ENCODE measurements around the gene COL9A1.

Gene COL9A1

GRCh38 chr6:70216767-70217166 is 86.1 kb downstream of the COL9A1 start:
- DNase-seq (ENCODE audit: extremely low spot score): no peak
- TF ChIP-seq PKNOX1 (IDR thresholded peaks at IDR 0.05): no peak
- no peak for TF ChIP-seq ARNT (IDR thresholded peaks at IDR 0.05)
- TF ChIP-seq L3MBTL2 (conservative IDR thresholded peaks at IDR 0.05): no peak
- no peak for TF ChIP-seq ZNF384 (IDR thresholded peaks at IDR 0.05)
- TF ChIP-seq FOXM1 (IDR thresholded peaks at IDR 0.05; ENCODE audit: borderline replicate concordance): no peak
- no peak for TF ChIP-seq TARDBP (IDR thresholded peaks at IDR 0.05)
- no peak for TF ChIP-seq SUZ12 (IDR thresholded peaks at IDR 0.05)
- no peak for TF ChIP-seq CTBP1 (IDR thresholded peaks at IDR 0.05; ENCODE audit: borderline replicate concordance)
- ChIA-PET POLR2A (no interaction called here), CTCF (no interaction called here)

- ChIA-PET CTCF (no interaction called here), POLR2A (no interaction called here)
- DNase-seq (ENCODE audit: extremely low spot score): no peak
- TF ChIP-seq LEF1 (IDR thresholded peaks at IDR 0.05; ENCODE audit: borderline replicate concordance) (no peak), TARDBP (IDR thresholded peaks at IDR 0.05) (no peak), ZNF384 (IDR thresholded peaks at IDR 0.05) (no peak), CTBP1 (IDR thresholded peaks at IDR 0.05; ENCODE audit: borderline replicate concordance) (no peak), FOXA1 (IDR thresholded peaks at IDR 0.05) (no peak), HDGF (IDR thresholded peaks at IDR 0.05; ENCODE audit: borderline replicate concordance) (no peak), SP1 (IDR thresholded peaks at IDR 0.05) (no peak), FOXK2 (IDR thresholded peaks at IDR 0.05) (no peak), ARNT (IDR thresholded peaks at IDR 0.05) (no peak), FOXM1 (IDR thresholded peaks at IDR 0.05; ENCODE audit: borderline replicate concordance) (no peak), L3MBTL2 (conservative IDR thresholded peaks at IDR 0.05) (no peak), BHLHE40 (IDR thresholded peaks at IDR 0.05; ENCODE audit: borderline replicate concordance) (no peak), PKNOX1 (IDR thresholded peaks at IDR 0.05) (no peak), ELF4 (IDR thresholded peaks at IDR 0.05) (no peak), SUZ12 (IDR thresholded peaks at IDR 0.05) (no peak), NFRKB (IDR thresholded peaks at IDR 0.05) (no peak)
Observed at GRCh38 chr6:70215460-70216108, 87.3 kb downstream of the COL9A1 start.

- ChIA-PET POLR2A (no interaction called here), CTCF (no interaction called here)
- peak; percentile 30 for DNase-seq (ENCODE audit: extremely low spot score)
- TF ChIP-seq TARDBP (IDR thresholded peaks at IDR 0.05) (no peak), ELF4 (IDR thresholded peaks at IDR 0.05) (no peak), LEF1 (IDR thresholded peaks at IDR 0.05; ENCODE audit: borderline replicate concordance) (no peak), ARNT (IDR thresholded peaks at IDR 0.05) (no peak), HDGF (IDR thresholded peaks at IDR 0.05; ENCODE audit: borderline replicate concordance) (no peak), CTBP1 (IDR thresholded peaks at IDR 0.05; ENCODE audit: borderline replicate concordance) (no peak), SP1 (IDR thresholded peaks at IDR 0.05) (no peak), ZNF384 (IDR thresholded peaks at IDR 0.05) (no peak), NFRKB (IDR thresholded peaks at IDR 0.05) (no peak), SUZ12 (IDR thresholded peaks at IDR 0.05) (no peak), BHLHE40 (IDR thresholded peaks at IDR 0.05; ENCODE audit: borderline replicate concordance) (no peak), L3MBTL2 (conservative IDR thresholded peaks at IDR 0.05) (no peak), PKNOX1 (IDR thresholded peaks at IDR 0.05) (no peak), FOXK2 (IDR thresholded peaks at IDR 0.05) (no peak), FOXM1 (IDR thresholded peaks at IDR 0.05; ENCODE audit: borderline replicate concordance) (no peak), FOXA1 (IDR thresholded peaks at IDR 0.05) (no peak)
Observed at GRCh38 chr6:70210462-70210861, 92.4 kb downstream of the COL9A1 start.

- ChIA-PET CTCF (no interaction called here), POLR2A (interaction anchor here (0.7 to 0.8 kb wide), 2 partner anchors 18 to 41 kb away, joined by 3 read pairs; no protein-coding TSS in a partner anchor)
- no peak for DNase-seq (ENCODE audit: extremely low spot score)
- TF ChIP-seq TARDBP (IDR thresholded peaks at IDR 0.05) (no peak), FOXA1 (IDR thresholded peaks at IDR 0.05) (no peak), FOXM1 (IDR thresholded peaks at IDR 0.05; ENCODE audit: borderline replicate concordance) (no peak), LEF1 (IDR thresholded peaks at IDR 0.05; ENCODE audit: borderline replicate concordance) (no peak), L3MBTL2 (conservative IDR thresholded peaks at IDR 0.05) (no peak), HDGF (IDR thresholded peaks at IDR 0.05; ENCODE audit: borderline replicate concordance) (no peak), BHLHE40 (IDR thresholded peaks at IDR 0.05; ENCODE audit: borderline replicate concordance) (no peak), NFRKB (IDR thresholded peaks at IDR 0.05) (no peak), ARNT (IDR thresholded peaks at IDR 0.05) (no peak), ELF4 (IDR thresholded peaks at IDR 0.05) (no peak), ZNF384 (IDR thresholded peaks at IDR 0.05) (no peak), SUZ12 (IDR thresholded peaks at IDR 0.05) (no peak), CTBP1 (IDR thresholded peaks at IDR 0.05; ENCODE audit: borderline replicate concordance) (no peak), FOXK2 (IDR thresholded peaks at IDR 0.05) (no peak)
Observed at GRCh38 chr6:70208235-70208790, 94.6 kb downstream of the COL9A1 start.

GRCh38 chr6:70198785-70199184 is 104.1 kb downstream of the COL9A1 start:
- no peak for DNase-seq (ENCODE audit: extremely low spot score)
- TF ChIP-seq SUZ12 (IDR thresholded peaks at IDR 0.05): no peak
- no peak for TF ChIP-seq BHLHE40 (IDR thresholded peaks at IDR 0.05; ENCODE audit: borderline replicate concordance)
- TF ChIP-seq L3MBTL2 (conservative IDR thresholded peaks at IDR 0.05): no peak
- no peak for TF ChIP-seq PKNOX1 (IDR thresholded peaks at IDR 0.05)
- TF ChIP-seq LEF1 (IDR thresholded peaks at IDR 0.05; ENCODE audit: borderline replicate concordance): no peak
- no peak for TF ChIP-seq HDGF (IDR thresholded peaks at IDR 0.05; ENCODE audit: borderline replicate concordance)
- no peak for TF ChIP-seq ELF4 (IDR thresholded peaks at IDR 0.05)
- no peak for TF ChIP-seq ARNT (IDR thresholded peaks at IDR 0.05)
- TF ChIP-seq FOXM1 (IDR thresholded peaks at IDR 0.05; ENCODE audit: borderline replicate concordance): no peak
- TF ChIP-seq TARDBP (IDR thresholded peaks at IDR 0.05): no peak
- no peak for TF ChIP-seq SP1 (IDR thresholded peaks at IDR 0.05)
- TF ChIP-seq NFRKB (IDR thresholded peaks at IDR 0.05): no peak
- TF ChIP-seq FOXK2 (IDR thresholded peaks at IDR 0.05): no peak
- no peak for TF ChIP-seq ZNF384 (IDR thresholded peaks at IDR 0.05)
- TF ChIP-seq FOXA1 (IDR thresholded peaks at IDR 0.05): no peak
- TF ChIP-seq CTBP1 (IDR thresholded peaks at IDR 0.05; ENCODE audit: borderline replicate concordance): no peak
- ChIA-PET CTCF (no interaction called here), POLR2A (no interaction called here)

Data from HEK293T (cell line).